Measurements from ENCODE around the gene UBE2J1. TPM values are rescaled to one million over a fixed set of nuclear protein-coding genes. Genes with fewer than 3 reads are reported as not detected.

The UBE2J1 gene
- total and polyA plus RNA-seq, 2 donors (not counting 1 experiment from before 2014, with no cell fraction given) = 27.6 to 53.6 TPM

GRCh38 chr6:89302936-89303335 is 49.6 kb downstream of the UBE2J1 start:
- Histone ChIP-seq H2AFZ (ENCODE audit: low read length) (no peak overlapping the region), H3K79me2 (ENCODE audit: control insufficient read depth, insufficient read depth, low read length) (no peaks in the 10 kb centered on the region), H3K4me3 (replicated peaks in 1 of 4; ENCODE audit: control extremely low read depth in 1 of 4, insufficient read depth in 1 of 4, low read depth in 3 of 4, low read length in 4 of 4) (no peak overlapping the region), H3K27ac (ENCODE audit: insufficient read depth, low read length) (no peak overlapping the region), H3K36me3 (ENCODE audit: control insufficient read depth, insufficient read depth, low read length) (no peaks in the 10 kb centered on the region), H3K9ac (ENCODE audit: insufficient read depth, low read length) (no peak overlapping the region), H3K4me2 (ENCODE audit: extremely low read depth, insufficient read depth, low read length) (no peak overlapping the region), H3K4me1 (ENCODE audit: control insufficient read depth, extremely low read depth, insufficient read depth, low read length) (peaks cover 9% of the 10 kb centered on the region), H3K9me3 (ENCODE audit: control insufficient read depth, insufficient read depth, low read depth, low read length) (no peaks in the 10 kb centered on the region), H4K20me1 (ENCODE audit: control insufficient read depth, extremely low read depth, insufficient read depth, low read length) (no peaks in the 10 kb centered on the region), H3K27me3 (ENCODE audit: control insufficient read depth, insufficient read depth, low read length) (no peaks in the 10 kb centered on the region)
- TF ChIP-seq CTCF (conservative IDR thresholded peaks at IDR 0.05 in 1 of 2, IDR thresholded peaks at IDR 0.05 in 1 of 2; ENCODE audit: low read depth in 1 of 2, low read length in 2 of 2) (no peak), EZH2 (IDR thresholded peaks at IDR 0.05; ENCODE audit: low read length, missing control alignments) (no peak)
- no peak for DNase-seq (ENCODE audit: low read depth in 2 of 2)

GRCh38 chr6:89302195-89302770 is 50.2 kb downstream of the UBE2J1 start:
- no peak overlapping the region for H3K4me2 ChIP-seq (ENCODE audit: extremely low read depth, insufficient read depth, low read length)

GRCh38 chr6:89301586-89302194 is 50.8 kb downstream of the UBE2J1 start:
- H3K36me3 ChIP-seq (ENCODE audit: control insufficient read depth, insufficient read depth, low read length) = no peaks in the 10 kb centered on the region
- TF ChIP-seq EZH2 (IDR thresholded peaks at IDR 0.05; ENCODE audit: low read length, missing control alignments) = no peak
- no peak for TF ChIP-seq CTCF (conservative IDR thresholded peaks at IDR 0.05 in 1 of 2, IDR thresholded peaks at IDR 0.05 in 1 of 2; ENCODE audit: low read depth in 1 of 2, low read length in 2 of 2)
- H3K4me3 ChIP-seq (replicated peaks in 1 of 4; ENCODE audit: control extremely low read depth in 1 of 4, insufficient read depth in 1 of 4, low read depth in 3 of 4, low read length in 4 of 4) = no peak overlapping the region
- no peak overlapping the region for H2AFZ ChIP-seq (ENCODE audit: low read length)
- no peaks in the 10 kb centered on the region for H3K79me2 ChIP-seq (ENCODE audit: control insufficient read depth, insufficient read depth, low read length)
- H3K9ac ChIP-seq (ENCODE audit: insufficient read depth, low read length) = no peak overlapping the region
- no peak overlapping the region for H3K27ac ChIP-seq (ENCODE audit: insufficient read depth, low read length)
- H3K4me1 ChIP-seq (ENCODE audit: control insufficient read depth, extremely low read depth, insufficient read depth, low read length) = peaks cover 9% of the 10 kb centered on the region
- no peaks in the 10 kb centered on the region for H4K20me1 ChIP-seq (ENCODE audit: control insufficient read depth, extremely low read depth, insufficient read depth, low read length)
- DNase-seq (ENCODE audit: low read depth in 2 of 2) = no peak
- H3K27me3 ChIP-seq (ENCODE audit: control insufficient read depth, insufficient read depth, low read length) = no peaks in the 10 kb centered on the region
- H3K4me2 ChIP-seq (ENCODE audit: extremely low read depth, insufficient read depth, low read length) = no peak overlapping the region
- H3K9me3 ChIP-seq (ENCODE audit: control insufficient read depth, insufficient read depth, low read depth, low read length) = no peaks in the 10 kb centered on the region

More at GRCh38 chr6:89302195-89302770, 50.2 kb downstream of the UBE2J1 start:
- H3K27me3 ChIP-seq (ENCODE audit: control insufficient read depth, insufficient read depth, low read length) = no peaks in the 10 kb centered on the region
- no peaks in the 10 kb centered on the region for H3K9me3 ChIP-seq (ENCODE audit: control insufficient read depth, insufficient read depth, low read depth, low read length)
- peaks cover 9% of the 10 kb centered on the region for H3K4me1 ChIP-seq (ENCODE audit: control insufficient read depth, extremely low read depth, insufficient read depth, low read length)
- H2AFZ ChIP-seq (ENCODE audit: low read length) = no peak overlapping the region
- no peaks in the 10 kb centered on the region for H3K79me2 ChIP-seq (ENCODE audit: control insufficient read depth, insufficient read depth, low read length)
- no peak overlapping the region for H3K4me3 ChIP-seq (replicated peaks in 1 of 4; ENCODE audit: control extremely low read depth in 1 of 4, insufficient read depth in 1 of 4, low read depth in 3 of 4, low read length in 4 of 4)
- TF ChIP-seq CTCF (conservative IDR thresholded peaks at IDR 0.05 in 1 of 2, IDR thresholded peaks at IDR 0.05 in 1 of 2; ENCODE audit: low read depth in 1 of 2, low read length in 2 of 2) (no peak), EZH2 (IDR thresholded peaks at IDR 0.05; ENCODE audit: low read length, missing control alignments) (no peak)
- no peaks in the 10 kb centered on the region for H3K36me3 ChIP-seq (ENCODE audit: control insufficient read depth, insufficient read depth, low read length)
- DNase-seq (ENCODE audit: low read depth in 2 of 2) = no peak
- H4K20me1 ChIP-seq (ENCODE audit: control insufficient read depth, extremely low read depth, insufficient read depth, low read length) = no peaks in the 10 kb centered on the region
- no peak overlapping the region for H3K9ac ChIP-seq (ENCODE audit: insufficient read depth, low read length)
- H3K27ac ChIP-seq (ENCODE audit: insufficient read depth, low read length) = no peak overlapping the region

All from fibroblast of lung (primary cell).